ENCODE results near the gene TICAM2.
A peak's percentile ranks its signal among the peaks of the same experiment; 100 is the strongest.

The TICAM2 gene

GRCh38 chr5:115555084-115555633, 47.1 kb downstream of the TICAM2 start:
- in situ Hi-C loops (cut with MboI; ENCODE audit: low pct_unique_long_range_greater_than_20kb, low sequenced_read_pairs, unreplicated experiment) = no loop called here
- DNase-seq (ENCODE audit: low spot score) = no peak
- no peak for TF ChIP-seq CTCF (IDR thresholded peaks at IDR 0.05; ENCODE audit: extremely low read depth, insufficient read depth, missing control alignments)

- in situ Hi-C loops (cut with MboI; ENCODE audit: low pct_unique_long_range_greater_than_20kb, low sequenced_read_pairs, unreplicated experiment) = no loop called here
- no peak for DNase-seq (ENCODE audit: low spot score)
- no peak for TF ChIP-seq CTCF (IDR thresholded peaks at IDR 0.05; ENCODE audit: extremely low read depth, insufficient read depth, missing control alignments)
These were observed 49.2 kb downstream of the TICAM2 start for GRCh38 chr5:115553082-115553481.

- TF ChIP-seq CTCF (IDR thresholded peaks at IDR 0.05; ENCODE audit: extremely low read depth, insufficient read depth, missing control alignments) = no peak
- in situ Hi-C loops (cut with MboI; ENCODE audit: low pct_unique_long_range_greater_than_20kb, low sequenced_read_pairs, unreplicated experiment) = no loop called here
- no peak for DNase-seq (ENCODE audit: low spot score)
These were observed 50.9 kb downstream of the TICAM2 start for GRCh38 chr5:115551415-115551814.

- peak; percentile 61 for TF ChIP-seq CTCF (IDR thresholded peaks at IDR 0.05; ENCODE audit: extremely low read depth, insufficient read depth, missing control alignments)
- in situ Hi-C loops (cut with MboI; ENCODE audit: low pct_unique_long_range_greater_than_20kb, low sequenced_read_pairs, unreplicated experiment) = no loop called here
- peak; percentile 47 for DNase-seq (ENCODE audit: low spot score)
These were observed 53.1 kb downstream of the TICAM2 start for GRCh38 chr5:115549154-115549553.

- in situ Hi-C loops (cut with MboI; ENCODE audit: low pct_unique_long_range_greater_than_20kb, low sequenced_read_pairs, unreplicated experiment) = no loop called here
- DNase-seq (ENCODE audit: low spot score) = no peak
- TF ChIP-seq CTCF (IDR thresholded peaks at IDR 0.05; ENCODE audit: extremely low read depth, insufficient read depth, missing control alignments) = no peak
These were observed 53.6 kb downstream of the TICAM2 start for GRCh38 chr5:115548683-115549082.

GRCh38 chr5:115545351-115545882, 56.9 kb downstream of the TICAM2 start:
- in situ Hi-C loops (cut with MboI; ENCODE audit: low pct_unique_long_range_greater_than_20kb, low sequenced_read_pairs, unreplicated experiment) = no loop called here
- no peak for DNase-seq (ENCODE audit: low spot score)
- no peak for TF ChIP-seq CTCF (IDR thresholded peaks at IDR 0.05; ENCODE audit: extremely low read depth, insufficient read depth, missing control alignments)

Measured in GM13977 (cell line).